ENCODE results near the gene MCAT.

- TF ChIP-seq, protein P1, sequence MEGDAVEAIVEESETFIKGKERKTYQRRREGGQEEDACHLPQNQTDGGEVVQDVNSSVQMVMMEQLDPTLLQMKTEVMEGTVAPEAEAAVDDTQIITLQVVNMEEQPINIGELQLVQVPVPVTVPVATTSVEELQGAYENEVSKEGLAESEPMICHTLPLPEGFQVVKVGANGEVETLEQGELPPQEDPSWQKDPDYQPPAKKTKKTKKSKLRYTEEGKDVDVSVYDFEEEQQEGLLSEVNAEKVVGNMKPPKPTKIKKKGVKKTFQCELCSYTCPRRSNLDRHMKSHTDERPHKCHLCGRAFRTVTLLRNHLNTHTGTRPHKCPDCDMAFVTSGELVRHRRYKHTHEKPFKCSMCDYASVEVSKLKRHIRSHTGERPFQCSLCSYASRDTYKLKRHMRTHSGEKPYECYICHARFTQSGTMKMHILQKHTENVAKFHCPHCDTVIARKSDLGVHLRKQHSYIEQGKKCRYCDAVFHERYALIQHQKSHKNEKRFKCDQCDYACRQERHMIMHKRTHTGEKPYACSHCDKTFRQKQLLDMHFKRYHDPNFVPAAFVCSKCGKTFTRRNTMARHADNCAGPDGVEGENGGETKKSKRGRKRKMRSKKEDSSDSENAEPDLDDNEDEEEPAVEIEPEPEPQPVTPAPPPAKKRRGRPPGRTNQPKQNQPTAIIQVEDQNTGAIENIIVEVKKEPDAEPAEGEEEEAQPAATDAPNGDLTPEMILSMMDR (IDR thresholded peaks at IDR 0.05) = no peak
- TF ChIP-seq REST (IDR thresholded peaks at IDR 0.05; ENCODE audit: insufficient read depth in 1 of 2, low read depth in 2 of 2, low read length in 1 of 2) (no peak), TCF7L2 (IDR thresholded peaks at IDR 0.05; ENCODE audit: low read depth, low read length) (no peak)
Measured at GRCh38 chr22:43116932-43117331, 26.3 kb downstream of the MCAT start.
